HCT116 (cell line): ENCODE results near the gene TPM3. TPM values are rescaled to one million over a fixed set of nuclear protein-coding genes. Genes with fewer than 3 reads are reported as not detected.

Experiments used
- ATAC-seq: fragments of 200-7000 bp; cut with Tn5 transposase; 2 replicates; pipeline ENCODE4 v1.9.1; 2020; ENCODE audit warnings: mild to moderate bottlenecking, moderate library complexity
- BruUV-seq: library from RNA; stranded (reverse); fragments of 400-500 nt; replicated peaks from 2 replicates; lab custom pipeline; 2021; lab: Mats Ljungman, UMichigan
- CTCF ChIA-PET: fragments of 300-600 bp; sonication (Branson Sonifier 250); formaldehyde crosslinking; loops from one replicate; lab custom pipeline; 2021; ENCODE audit warnings: antibody characterized with exemption; lab: Charles Lee
- POLR2A ChIA-PET: fragments of 300-600, 350-600 bp; sonication (Branson Sonifier 250); formaldehyde crosslinking; loops from one replicate; lab custom pipeline; 2021; ENCODE audit warnings: antibody characterized with exemption; lab: Charles Lee
- RAD21 ChIA-PET, 2 experiments: fragments of 300-600 bp; sonication (Branson Sonifier 250); formaldehyde crosslinking; loops; one replicate each; lab custom pipeline; 2023; ENCODE audit warnings: low total read pairs in 2 of 2; ENCODE audit not compliant: uncharacterized antibody in 2 of 2, unreplicated experiment in 2 of 2, low non-redundant PET in 1 of 2; lab: Charles Lee
- DNase-seq: peaks from one replicate; pipeline ENCODE4 v3.0.0-alpha.2; 2010; ENCODE audit warnings: low read depth, low spot score
- H2AFZ ChIP-seq: fragments of 200-600 bp; shearing (Covaris generic), sonication (generic); 2 replicates; pipeline ENCODE4 v1.6.1; 2017; ENCODE audit warnings: low read depth, mixed run types, mixed read lengths, antibody characterized with exemption, low read length; ENCODE audit not compliant: poor library complexity, severe bottlenecking
- H3K27ac ChIP-seq: 2 replicates; pipeline ENCODE4 v1.5.1; 2012; ENCODE audit warnings: low read depth, low read length
- H3K27me3 ChIP-seq: fragments of 200-600 bp; sonication (generic); 2 replicates; pipeline ENCODE4 v1.6.1; 2016; ENCODE audit warnings: mixed run types, low read length, mixed read lengths; ENCODE audit not compliant: insufficient read depth
- H3K36me3 ChIP-seq, 2 experiments: fragments of 200-500 bp in 1 of 2; fragments of 200-600 bp in 1 of 2; sonication (Bioruptor generic) in 1 of 2; sonication (generic) in 1 of 2; 2 replicates each; pipeline versions ENCODE4 v1.5.1 to v1.6.1; 2014 to 2016; ENCODE audit warnings: low read length in 2 of 2, inconsistent platforms in 1 of 2, mixed read lengths in 1 of 2, mixed run types in 1 of 2; ENCODE audit not compliant: insufficient read depth in 2 of 2, control insufficient read depth in 1 of 2
- H3K4me1 ChIP-seq, 2 experiments: fragments of 200-600 bp in 1 of 2; sonication (generic) in 1 of 2; 2 replicates each; pipeline versions ENCODE4 v1.5.1 to v1.6.1; 2012 to 2017; ENCODE audit warnings: low read length in 2 of 2, inconsistent platforms in 1 of 2, mild to moderate bottlenecking in 1 of 2, mixed read lengths in 1 of 2, mixed run types in 1 of 2, moderate library complexity in 1 of 2; ENCODE audit not compliant: insufficient read depth in 2 of 2, control insufficient read depth in 1 of 2
- H3K4me2 ChIP-seq: fragments of 200-600 bp; sonication (generic); 2 replicates; pipeline ENCODE4 v1.6.1; 2017; ENCODE audit warnings: mixed run types, low read length, mixed read lengths
- H3K4me3 ChIP-seq, 2 experiments: fragments of 200-600 bp in 1 of 2; sonication (generic) in 1 of 2; replicated peaks in 1 of 2; 2 replicates each; pipeline ENCODE4 v1.5.1; 2011 to 2016; ENCODE audit warnings: low read length in 2 of 2, control low read depth in 1 of 2, low read depth in 1 of 2, mild to moderate bottlenecking in 1 of 2, mixed read lengths in 1 of 2, mixed run types in 1 of 2
- H3K79me2 ChIP-seq: fragments of 200-600 bp; sonication (generic); 2 replicates; pipeline ENCODE4 v1.6.1; 2017; ENCODE audit warnings: mild to moderate bottlenecking, mixed run types, low read length, moderate library complexity, mixed read lengths; ENCODE audit not compliant: insufficient read depth
- H3K9ac ChIP-seq: fragments of 200-600 bp; sonication (generic); 2 replicates; pipeline ENCODE4 v1.6.1; 2016; ENCODE audit warnings: low read length, mixed read lengths
- H3K9me2 ChIP-seq: fragments of 200-600 bp; sonication (generic), shearing (Covaris generic); 2 replicates; pipeline ENCODE4 v1.6.1; 2017; ENCODE audit warnings: mixed run types, mild to moderate bottlenecking, moderate library complexity; ENCODE audit not compliant: insufficient read depth
- H3K9me3 ChIP-seq, 2 experiments: fragments of 200-500 bp in 1 of 2; fragments of 200-600 bp in 1 of 2; sonication (Bioruptor generic) in 1 of 2; sonication (generic) in 1 of 2; 2 replicates each; pipeline ENCODE4 v1.6.1; 2014 to 2017; ENCODE audit warnings: low read length in 2 of 2, mixed read lengths in 2 of 2, inconsistent platforms in 1 of 2, low read depth in 1 of 2, mild to moderate bottlenecking in 1 of 2, mixed run types in 1 of 2, moderate library complexity in 1 of 2; ENCODE audit not compliant: control insufficient read depth in 1 of 2, insufficient read depth in 1 of 2
- H4K20me1 ChIP-seq: fragments of 200-600 bp; sonication (generic), shearing (Covaris generic); 2 replicates; pipeline ENCODE4 v1.6.1; 2017; ENCODE audit warnings: mixed run types, mild to moderate bottlenecking, moderate library complexity; ENCODE audit not compliant: insufficient read depth
- ATF3 ChIP-seq: IDR thresholded peaks from 2 replicates; pipeline ENCODE4 v1.6.1; 2012
- CBX3 ChIP-seq: IDR thresholded peaks from 2 replicates; pipeline ENCODE4 v1.6.1; 2012; ENCODE audit warnings: low read depth
- FOSL1 ChIP-seq: IDR thresholded peaks from 2 replicates; pipeline ENCODE4 v1.6.1; 2012; ENCODE audit warnings: low read depth
- RAD21 ChIP-seq: IDR thresholded peaks from 2 replicates; pipeline ENCODE4 v1.6.1; 2012; ENCODE audit warnings: low read depth, mild to moderate bottlenecking
- ZFX ChIP-seq: fragments of 450-650 bp; IDR thresholded peaks from 2 replicates; pipeline ENCODE4 v1.6.1; 2017
- intact Hi-C: fragments of 100-400 bp; cut with micrococcal nuclease; formaldehyde crosslinking; loops from 2 replicates; pipeline ENCODE4 v1.10.0; 2022
- total RNA-seq: library from RNA; stranded (reverse); gene quantifications from one replicate; pipeline ENCODE4 v1.2.1, GENCODE V29; 2021; ENCODE audit not compliant: unreplicated experiment
- TF ChIP-seq, protein P1 (sequence below), 3 experiments: fragments of 200-600 bp in 1 of 3; sonication (generic) in 1 of 3; IDR thresholded peaks in 2 of 3; conservative IDR thresholded peaks in 1 of 3; 2 replicates each; pipeline ENCODE4 v1.5.1; 2012 to 2017; ENCODE audit warnings: low read depth in 2 of 3, low read length in 2 of 3, antibody characterized with exemption in 1 of 3, borderline replicate concordance in 1 of 3, control low read depth in 1 of 3, mild to moderate bottlenecking in 1 of 3, mixed read lengths in 1 of 3, mixed run types in 1 of 3, moderate library complexity in 1 of 3; ENCODE audit not compliant: insufficient read depth in 1 of 3

The TPM3 gene
- total RNA-seq, 1 experiment from 2014 or later = 457 TPM

DNA sequence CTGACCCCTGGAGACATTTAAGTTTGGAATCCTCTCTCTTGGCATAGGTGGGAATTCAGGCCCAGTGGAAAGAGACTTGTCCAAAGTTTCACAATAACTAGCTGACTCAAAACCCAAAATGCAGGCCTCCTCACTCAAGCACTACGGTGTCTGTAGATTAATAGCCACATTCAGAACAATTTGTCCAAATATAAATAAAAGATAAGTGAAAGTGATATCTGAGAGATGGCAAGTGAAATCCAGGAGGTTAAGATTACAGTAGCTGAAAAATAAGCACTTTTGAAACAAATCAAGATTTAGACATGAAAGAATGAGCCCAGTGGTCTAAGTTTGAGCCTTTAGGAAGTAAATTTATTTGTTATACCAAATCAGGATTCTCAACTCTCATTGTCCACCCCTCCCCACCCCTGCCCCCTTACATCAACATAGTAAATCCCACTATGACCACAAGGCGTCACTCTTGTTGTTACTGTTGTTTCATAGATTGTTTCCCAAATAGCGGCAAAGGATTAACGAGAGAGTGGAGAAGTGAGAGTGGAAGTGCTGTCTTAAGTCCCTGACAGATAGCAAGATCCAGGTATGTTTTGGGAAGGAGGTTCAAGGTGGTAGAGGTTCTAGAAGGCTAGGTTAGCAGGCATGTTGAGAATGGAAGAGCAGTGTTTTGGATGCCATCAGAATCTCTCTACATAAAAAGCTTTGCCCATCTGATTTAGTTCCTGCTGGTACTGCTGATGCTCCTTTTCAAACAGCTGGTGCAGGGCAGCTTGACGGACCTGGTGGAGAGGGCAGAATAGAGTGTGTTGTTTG is 7.1 kb upstream of the TPM3 start:
- no peaks in the 10 kb centered on the region for H3K36me3 ChIP-seq
- H3K9ac ChIP-seq = no peak overlapping the region
- ATAC-seq (peak; percentile 86), DNase-seq (no peak)
- TF ChIP-seq ATF3 (no peak), RAD21 (peak; percentile 79), ZFX (no peak), CBX3 (peak; percentile 43; the same call in 1 of the 2 replicates), FOSL1 (0 out of 2 replicates have a peak, but pooled peaks have one; percentile 14)
- TF ChIP-seq, protein P1, sequence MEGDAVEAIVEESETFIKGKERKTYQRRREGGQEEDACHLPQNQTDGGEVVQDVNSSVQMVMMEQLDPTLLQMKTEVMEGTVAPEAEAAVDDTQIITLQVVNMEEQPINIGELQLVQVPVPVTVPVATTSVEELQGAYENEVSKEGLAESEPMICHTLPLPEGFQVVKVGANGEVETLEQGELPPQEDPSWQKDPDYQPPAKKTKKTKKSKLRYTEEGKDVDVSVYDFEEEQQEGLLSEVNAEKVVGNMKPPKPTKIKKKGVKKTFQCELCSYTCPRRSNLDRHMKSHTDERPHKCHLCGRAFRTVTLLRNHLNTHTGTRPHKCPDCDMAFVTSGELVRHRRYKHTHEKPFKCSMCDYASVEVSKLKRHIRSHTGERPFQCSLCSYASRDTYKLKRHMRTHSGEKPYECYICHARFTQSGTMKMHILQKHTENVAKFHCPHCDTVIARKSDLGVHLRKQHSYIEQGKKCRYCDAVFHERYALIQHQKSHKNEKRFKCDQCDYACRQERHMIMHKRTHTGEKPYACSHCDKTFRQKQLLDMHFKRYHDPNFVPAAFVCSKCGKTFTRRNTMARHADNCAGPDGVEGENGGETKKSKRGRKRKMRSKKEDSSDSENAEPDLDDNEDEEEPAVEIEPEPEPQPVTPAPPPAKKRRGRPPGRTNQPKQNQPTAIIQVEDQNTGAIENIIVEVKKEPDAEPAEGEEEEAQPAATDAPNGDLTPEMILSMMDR (IDR thresholded peaks at IDR 0.05 in 2 of 3, conservative IDR thresholded peaks at IDR 0.05 in 1 of 3; ENCODE audit: borderline replicate concordance in 1 of 3, insufficient read depth in 1 of 3, low read depth in 2 of 3, low read length in 2 of 3) = peak; percentile 50 to 77 (median 71)
- RAD21 ChIA-PET = interaction anchor here (0.6 to 1.4 kb wide), 3 partner anchors 73 to 212 kb away, joined by 3 to 11 read pairs (median 5); no protein-coding TSS in a partner anchor
- no peaks in the 10 kb centered on the region for H3K9me2 ChIP-seq
- no peaks in the 10 kb centered on the region for H3K79me2 ChIP-seq
- CTCF ChIA-PET = interaction anchor here (0.7 to 2.7 kb wide), 10 partner anchors 8 to 348 kb away, joined by 3 to 18 read pairs (median 5); partner anchors contain the start of gene ATP8B2
- H2AFZ ChIP-seq = peak overlapping the region; percentile 81
- H3K4me1 ChIP-seq = peaks cover 2 to 10% of the 10 kb centered on the region in 2 experiments; a peak in 2 of 4 replicates
- 0 out of 4 replicates have a peak overlapping the region, but pooled peaks of 1 of the 2 experiments have one; percentile 2 for H3K4me3 ChIP-seq
- peaks cover 10% of the 10 kb centered on the region; the same call in 1 of the 2 replicates for H3K27me3 ChIP-seq
- no peaks in the 10 kb centered on the region for H3K9me3 ChIP-seq
- intact Hi-C loops = loop anchor here (1.0 kb wide), 1 partner anchor 73 kb away; the partner anchor contains the start of gene HAX1
- H3K4me2 ChIP-seq = peak overlapping the region; percentile 50
- POLR2A ChIA-PET = interaction anchor here (0.7 to 1.3 kb wide), 3 partner anchors 16 to 136 kb away, joined by 3 to 5 read pairs (median 3); no protein-coding TSS in a partner anchor
- H4K20me1 ChIP-seq = no peaks in the 10 kb centered on the region
- no TSS peak for BruUV-seq
- no peak overlapping the region for H3K27ac ChIP-seq
